Liver (tissue), 9 donors: Measurements from ENCODE around the gene MOV10. TPM values are rescaled to one million over a fixed set of nuclear protein-coding genes. Genes with fewer than 3 reads are reported as not detected.

Experiments used
- DNase-seq: peaks from one replicate; pipeline ENCODE4 v3.0.0-alpha.2; 2017; ENCODE audit warnings: low spot score
- H3K27ac ChIP-seq, 2 donors: one replicate each; pipeline ENCODE4 v1.7.0; 2013; ENCODE audit warnings: inconsistent platforms in 2 of 2, low read length in 2 of 2, control low read depth in 1 of 2, low read depth in 1 of 2, mild to moderate bottlenecking in 1 of 2
- H3K27me3 ChIP-seq, 4 donors: one replicate each; pipeline versions ENCODE4 v1.6.1 to v1.7.0; 2013; ENCODE audit warnings: low read length in 3 of 4, inconsistent platforms in 1 of 4, mild to moderate bottlenecking in 1 of 4, moderate library complexity in 1 of 4; ENCODE audit not compliant: control insufficient read depth in 4 of 4, insufficient read depth in 4 of 4
- H3K36me3 ChIP-seq, 4 donors: one replicate each; pipeline versions ENCODE4 v1.6.1 to v1.7.0; 2013; ENCODE audit warnings: low read length in 3 of 4, mild to moderate bottlenecking in 3 of 4, low read depth in 1 of 4, moderate library complexity in 1 of 4; ENCODE audit not compliant: control insufficient read depth in 4 of 4, insufficient read depth in 3 of 4
- H3K4me1 ChIP-seq, 4 donors: one replicate each; pipeline versions ENCODE4 v1.6.1 to v1.7.0; 2013; ENCODE audit warnings: low read length in 3 of 4, mild to moderate bottlenecking in 3 of 4, moderate library complexity in 1 of 4; ENCODE audit not compliant: control insufficient read depth in 4 of 4, insufficient read depth in 4 of 4
- H3K4me3 ChIP-seq, 3 donors: one replicate each; pipeline versions ENCODE4 v1.6.1 to v1.7.0; 2013; ENCODE audit warnings: low read length in 3 of 3, control low read depth in 1 of 3, low read depth in 1 of 3, mild to moderate bottlenecking in 1 of 3
- H3K9ac ChIP-seq, 2 donors: one replicate each; pipeline ENCODE4 v1.7.0; 2013; ENCODE audit warnings: low read length in 2 of 2, mild to moderate bottlenecking in 2 of 2, moderate library complexity in 2 of 2, control low read depth in 1 of 2, low read depth in 1 of 2
- H3K9me3 ChIP-seq, 4 donors: one replicate each; pipeline versions ENCODE4 v1.6.1 to v1.7.0; 2013; ENCODE audit warnings: low read length in 3 of 4; ENCODE audit not compliant: control insufficient read depth in 4 of 4
- FOXA2 ChIP-seq: IDR thresholded peaks from 2 replicates; pipeline ENCODE4 v1.6.1; 2016; ENCODE audit warnings: antibody characterized with exemption
- RXRA ChIP-seq, 2 donors: IDR thresholded peaks; 2 replicates each; pipeline ENCODE4 v1.6.1; 2017 to 2018; ENCODE audit warnings: antibody characterized with exemption in 2 of 2, mild to moderate bottlenecking in 1 of 2
- WGBS: extraction: QIAGEN DNeasy Blood & Tissue Kit; methylation state at CpG from one replicate; pipeline ENCODE4 v1.1.7; 2013; 5-methylcytosine and 5-hydroxymethylcytosine counted together
- polyA plus RNA-seq, 2 donors: library from polyadenylated mRNA; stranded (reverse) in 1 of 2; unstranded in 1 of 2; fragments of 200-250 nt in 1 of 2; fragments of >200 nt in 1 of 2; fragmentation: Nextera tagmentation in 1 of 2; extraction: Ambion mirVana in 1 of 2; gene quantifications; one replicate each; pipeline versions ENCODE4 v1.2.1 to v1.2.3, GENCODE V29; 2013 to 2015
- total RNA-seq, 2 donors: library from RNA; depleted of rRNA; stranded (reverse); fragments of >200 nt; gene quantifications; one replicate each; pipeline ENCODE4 v1.2.3, GENCODE V29; 2014
- TF ChIP-seq, protein P1 (sequence below): IDR thresholded peaks from 2 replicates; pipeline ENCODE4 v1.6.1; 2016; ENCODE audit warnings: antibody characterized with exemption
- TF ChIP-seq, protein P2 (sequence below): IDR thresholded peaks from 2 replicates; pipeline ENCODE4 v1.6.1; 2016; ENCODE audit warnings: antibody characterized with exemption
- TF ChIP-seq, protein P3 (sequence below): fragments of 150-350 bp; IDR thresholded peaks from 2 replicates; pipeline ENCODE4 v1.5.1; 2017; ENCODE audit warnings: improper control_type of control experiment, low read depth, low read length; ENCODE audit not compliant: missing input control
- TF ChIP-seq, protein P4 (sequence below): IDR thresholded peaks from 2 replicates; pipeline ENCODE4 v1.6.1; 2016; ENCODE audit warnings: antibody characterized with exemption, mild to moderate bottlenecking
- TF ChIP-seq, protein P5 (sequence below): IDR thresholded peaks from 2 replicates; pipeline ENCODE4 v1.6.1; 2016; ENCODE audit warnings: antibody characterized with exemption
- donor health status: healthy.
- donor health status: healthy.
- donor health status: healthy.
- donor health status: healthy.
- donor health status: healthy.

MOV10 gene
- total and polyA plus RNA-seq, 4 donors = 32.0 to 36.8 (median 33.7) TPM

GRCh38 chr1:112708489-112708888, 34.0 kb downstream of the MOV10 start (continued):
- TF ChIP-seq, protein P1, sequence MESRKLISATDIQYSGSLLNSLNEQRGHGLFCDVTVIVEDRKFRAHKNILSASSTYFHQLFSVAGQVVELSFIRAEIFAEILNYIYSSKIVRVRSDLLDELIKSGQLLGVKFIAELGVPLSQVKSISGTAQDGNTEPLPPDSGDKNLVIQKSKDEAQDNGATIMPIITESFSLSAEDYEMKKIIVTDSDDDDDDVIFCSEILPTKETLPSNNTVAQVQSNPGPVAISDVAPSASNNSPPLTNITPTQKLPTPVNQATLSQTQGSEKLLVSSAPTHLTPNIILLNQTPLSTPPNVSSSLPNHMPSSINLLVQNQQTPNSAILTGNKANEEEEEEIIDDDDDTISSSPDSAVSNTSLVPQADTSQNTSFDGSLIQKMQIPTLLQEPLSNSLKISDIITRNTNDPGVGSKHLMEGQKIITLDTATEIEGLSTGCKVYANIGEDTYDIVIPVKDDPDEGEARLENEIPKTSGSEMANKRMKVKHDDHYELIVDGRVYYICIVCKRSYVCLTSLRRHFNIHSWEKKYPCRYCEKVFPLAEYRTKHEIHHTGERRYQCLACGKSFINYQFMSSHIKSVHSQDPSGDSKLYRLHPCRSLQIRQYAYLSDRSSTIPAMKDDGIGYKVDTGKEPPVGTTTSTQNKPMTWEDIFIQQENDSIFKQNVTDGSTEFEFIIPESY = no peak

DNA sequence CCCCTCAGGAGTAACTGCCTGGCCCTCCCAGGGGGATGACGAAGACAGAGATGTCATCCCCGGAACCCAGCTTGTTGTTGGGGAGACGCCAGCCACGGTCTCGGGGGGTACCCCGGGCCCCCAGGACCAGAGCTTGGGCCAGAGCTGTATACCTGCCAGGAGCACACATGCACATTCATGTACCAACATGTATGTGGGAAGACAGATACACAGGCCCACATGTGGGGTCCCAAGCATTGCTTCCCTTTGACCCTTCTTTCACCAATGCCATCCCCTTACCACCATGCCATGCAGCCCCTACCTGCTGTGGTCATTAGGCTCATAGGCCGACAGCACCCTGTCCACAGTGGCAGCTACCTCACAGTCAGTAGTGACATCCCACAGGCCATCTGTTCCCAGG, 35.7 kb downstream of the MOV10 start:
- no peak for DNase-seq
- WGBS = 91% methylated on average over 7 of the region's 7 CpGs

More for the DNA sequence above, 35.7 kb downstream of the MOV10 start:
- no peaks in the 10 kb centered on the region for H3K9me3 ChIP-seq
- H3K4me3 ChIP-seq = no peak overlapping the region
- no peak overlapping the region for H3K9ac ChIP-seq
- no peaks in the 10 kb centered on the region for H3K27me3 ChIP-seq
- H3K36me3 ChIP-seq = no peaks in the 10 kb centered on the region
- TF ChIP-seq, protein P2, sequence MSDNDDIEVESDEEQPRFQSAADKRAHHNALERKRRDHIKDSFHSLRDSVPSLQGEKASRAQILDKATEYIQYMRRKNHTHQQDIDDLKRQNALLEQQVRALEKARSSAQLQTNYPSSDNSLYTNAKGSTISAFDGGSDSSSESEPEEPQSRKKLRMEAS = no peak
- TF ChIP-seq, protein P3, sequence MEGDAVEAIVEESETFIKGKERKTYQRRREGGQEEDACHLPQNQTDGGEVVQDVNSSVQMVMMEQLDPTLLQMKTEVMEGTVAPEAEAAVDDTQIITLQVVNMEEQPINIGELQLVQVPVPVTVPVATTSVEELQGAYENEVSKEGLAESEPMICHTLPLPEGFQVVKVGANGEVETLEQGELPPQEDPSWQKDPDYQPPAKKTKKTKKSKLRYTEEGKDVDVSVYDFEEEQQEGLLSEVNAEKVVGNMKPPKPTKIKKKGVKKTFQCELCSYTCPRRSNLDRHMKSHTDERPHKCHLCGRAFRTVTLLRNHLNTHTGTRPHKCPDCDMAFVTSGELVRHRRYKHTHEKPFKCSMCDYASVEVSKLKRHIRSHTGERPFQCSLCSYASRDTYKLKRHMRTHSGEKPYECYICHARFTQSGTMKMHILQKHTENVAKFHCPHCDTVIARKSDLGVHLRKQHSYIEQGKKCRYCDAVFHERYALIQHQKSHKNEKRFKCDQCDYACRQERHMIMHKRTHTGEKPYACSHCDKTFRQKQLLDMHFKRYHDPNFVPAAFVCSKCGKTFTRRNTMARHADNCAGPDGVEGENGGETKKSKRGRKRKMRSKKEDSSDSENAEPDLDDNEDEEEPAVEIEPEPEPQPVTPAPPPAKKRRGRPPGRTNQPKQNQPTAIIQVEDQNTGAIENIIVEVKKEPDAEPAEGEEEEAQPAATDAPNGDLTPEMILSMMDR = no peak
- TF ChIP-seq FOXA2 (no peak), RXRA (IDR thresholded peaks at IDR 0.05) (no peak)
- TF ChIP-seq, protein P4, sequence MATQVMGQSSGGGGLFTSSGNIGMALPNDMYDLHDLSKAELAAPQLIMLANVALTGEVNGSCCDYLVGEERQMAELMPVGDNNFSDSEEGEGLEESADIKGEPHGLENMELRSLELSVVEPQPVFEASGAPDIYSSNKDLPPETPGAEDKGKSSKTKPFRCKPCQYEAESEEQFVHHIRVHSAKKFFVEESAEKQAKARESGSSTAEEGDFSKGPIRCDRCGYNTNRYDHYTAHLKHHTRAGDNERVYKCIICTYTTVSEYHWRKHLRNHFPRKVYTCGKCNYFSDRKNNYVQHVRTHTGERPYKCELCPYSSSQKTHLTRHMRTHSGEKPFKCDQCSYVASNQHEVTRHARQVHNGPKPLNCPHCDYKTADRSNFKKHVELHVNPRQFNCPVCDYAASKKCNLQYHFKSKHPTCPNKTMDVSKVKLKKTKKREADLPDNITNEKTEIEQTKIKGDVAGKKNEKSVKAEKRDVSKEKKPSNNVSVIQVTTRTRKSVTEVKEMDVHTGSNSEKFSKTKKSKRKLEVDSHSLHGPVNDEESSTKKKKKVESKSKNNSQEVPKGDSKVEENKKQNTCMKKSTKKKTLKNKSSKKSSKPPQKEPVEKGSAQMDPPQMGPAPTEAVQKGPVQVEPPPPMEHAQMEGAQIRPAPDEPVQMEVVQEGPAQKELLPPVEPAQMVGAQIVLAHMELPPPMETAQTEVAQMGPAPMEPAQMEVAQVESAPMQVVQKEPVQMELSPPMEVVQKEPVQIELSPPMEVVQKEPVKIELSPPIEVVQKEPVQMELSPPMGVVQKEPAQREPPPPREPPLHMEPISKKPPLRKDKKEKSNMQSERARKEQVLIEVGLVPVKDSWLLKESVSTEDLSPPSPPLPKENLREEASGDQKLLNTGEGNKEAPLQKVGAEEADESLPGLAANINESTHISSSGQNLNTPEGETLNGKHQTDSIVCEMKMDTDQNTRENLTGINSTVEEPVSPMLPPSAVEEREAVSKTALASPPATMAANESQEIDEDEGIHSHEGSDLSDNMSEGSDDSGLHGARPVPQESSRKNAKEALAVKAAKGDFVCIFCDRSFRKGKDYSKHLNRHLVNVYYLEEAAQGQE = no peak
- TF ChIP-seq, protein P1 = no peak
- TF ChIP-seq, protein P5, sequence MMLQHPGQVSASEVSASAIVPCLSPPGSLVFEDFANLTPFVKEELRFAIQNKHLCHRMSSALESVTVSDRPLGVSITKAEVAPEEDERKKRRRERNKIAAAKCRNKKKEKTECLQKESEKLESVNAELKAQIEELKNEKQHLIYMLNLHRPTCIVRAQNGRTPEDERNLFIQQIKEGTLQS = no peak
- no peak overlapping the region for H3K27ac ChIP-seq
- H3K4me1 ChIP-seq = peaks cover 10 to 38% (median 29%) of the 10 kb centered on the region in 4 donors
